HG02970 (cell line): ENCODE data around the gene TMC4.

Experiments used
- ATAC-seq: cut with Tn5 transposase; IDR thresholded peaks from one replicate; pipeline ENCODE4 v1.9.1; 2021; ENCODE audit warnings: mild to moderate bottlenecking, moderate library complexity, moderate number of reproducible peaks; ENCODE audit not compliant: unreplicated experiment, low FRiP score

The TMC4 gene

GRCh38 chr19:54156953-54157352, 16.0 kb downstream of the TMC4 start:
- ATAC-seq, result no peak

DNA sequence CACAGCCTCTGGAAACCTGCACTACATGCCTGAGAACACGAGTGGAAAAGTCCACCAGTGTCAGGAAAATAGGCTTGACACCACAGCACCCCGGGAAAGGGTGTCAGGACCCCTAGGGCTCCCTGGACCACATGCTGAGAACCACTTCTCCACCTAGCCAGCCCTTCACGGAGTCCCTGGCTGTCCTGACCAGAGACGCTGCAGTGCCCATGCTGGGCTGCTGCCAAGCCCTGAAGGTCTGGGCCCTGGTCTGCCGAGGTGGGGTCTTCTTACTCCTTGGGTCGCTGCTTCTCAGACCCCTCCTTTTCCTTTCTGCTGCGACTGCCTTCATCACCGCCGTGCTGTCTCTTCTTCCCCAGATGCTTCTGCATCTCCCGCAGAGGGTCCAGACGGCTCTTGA, 16.5 kb downstream of the TMC4 start:
- ATAC-seq, result no peak

DNA sequence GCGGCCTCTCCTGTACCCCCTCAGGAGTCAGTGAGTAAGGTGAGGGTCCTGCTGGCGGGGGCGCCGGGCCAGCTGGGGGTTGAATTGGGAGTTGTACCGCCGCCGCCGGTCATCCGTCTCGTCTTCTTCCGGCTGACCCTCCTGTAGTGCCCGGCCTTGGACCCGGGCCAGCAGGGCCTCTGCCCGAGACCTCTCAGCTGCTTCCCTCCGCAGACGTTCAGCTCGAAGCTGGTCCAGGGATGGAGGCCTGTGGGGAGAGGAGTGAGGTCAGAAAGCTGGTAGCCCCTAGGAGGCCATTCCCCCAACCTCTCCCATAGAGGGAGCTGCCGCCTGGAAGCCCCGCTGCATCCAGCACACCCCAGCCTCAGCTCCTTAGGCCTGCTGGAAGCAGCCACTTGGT, 17.3 kb downstream of the TMC4 start:
- no peak for ATAC-seq

DNA sequence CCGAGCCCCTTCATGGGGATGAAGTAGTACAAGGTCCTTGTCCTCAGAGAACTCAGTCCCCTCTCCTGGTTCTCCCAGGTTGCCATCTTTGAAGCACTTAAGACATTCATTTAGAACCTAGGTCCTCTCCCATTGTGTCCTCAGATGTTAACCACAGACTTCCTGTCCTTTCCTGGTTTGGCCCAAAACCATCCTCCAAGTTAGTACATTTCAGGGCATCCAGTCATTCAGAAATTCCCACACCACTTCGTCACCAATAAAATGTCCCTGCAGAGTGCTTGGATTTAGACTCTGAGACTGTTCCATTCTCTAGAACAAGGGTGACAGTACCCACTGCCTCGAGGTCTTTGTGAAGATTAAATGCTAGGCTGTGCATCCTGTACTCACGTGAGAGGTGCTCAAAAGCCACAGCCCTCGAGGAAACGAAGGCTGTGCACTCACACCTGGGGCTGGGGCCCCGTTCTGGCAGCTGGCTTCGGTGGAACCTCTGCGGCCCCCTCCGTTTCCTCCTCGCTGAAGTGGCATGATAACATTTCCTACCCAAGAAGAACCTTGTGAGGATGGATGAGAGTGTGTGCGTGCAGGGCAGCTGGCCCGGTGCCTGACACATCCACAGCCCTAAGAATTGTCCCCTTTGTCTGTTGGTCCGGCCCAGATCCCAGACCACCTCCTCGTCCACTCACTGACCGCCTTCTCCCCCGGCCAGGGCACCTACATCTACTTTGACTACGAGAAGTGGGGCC, 18.2 kb downstream of the TMC4 start:
- no peak for ATAC-seq

DNA sequence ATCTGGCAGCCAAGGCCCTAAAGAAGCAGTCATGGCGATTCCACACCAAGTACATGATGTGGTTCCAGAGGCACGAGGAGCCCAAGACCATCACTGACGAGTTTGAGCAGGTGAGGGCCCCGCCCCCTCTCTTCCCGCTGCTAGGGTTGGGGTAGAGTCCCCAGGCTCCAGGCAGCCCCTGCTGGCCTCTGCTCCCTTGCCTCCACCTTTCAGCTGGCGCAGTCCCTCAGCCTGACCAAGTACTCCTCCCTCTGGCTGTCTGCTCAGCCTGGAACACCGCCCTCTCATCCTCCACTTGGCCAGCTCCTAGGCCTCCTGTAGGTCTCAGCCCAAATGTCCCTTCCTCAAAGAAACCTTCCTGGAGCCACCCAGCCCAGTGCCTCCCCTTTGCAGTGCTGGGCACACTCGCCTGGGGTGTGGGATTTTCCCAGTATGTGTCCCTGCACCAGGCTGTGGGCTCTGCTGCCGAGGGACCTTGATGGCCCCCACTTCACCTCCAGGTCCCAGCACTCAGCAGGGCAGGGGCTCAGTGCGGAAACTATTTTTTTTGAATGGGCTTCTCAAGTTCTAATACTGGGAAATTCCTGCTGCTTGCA, 19.1 kb downstream of the TMC4 start:
- ATAC-seq, result no peak

- no peak for ATAC-seq
Measured at GRCh38 chr19:54152878-54153524, 20.0 kb downstream of the TMC4 start.

DNA sequence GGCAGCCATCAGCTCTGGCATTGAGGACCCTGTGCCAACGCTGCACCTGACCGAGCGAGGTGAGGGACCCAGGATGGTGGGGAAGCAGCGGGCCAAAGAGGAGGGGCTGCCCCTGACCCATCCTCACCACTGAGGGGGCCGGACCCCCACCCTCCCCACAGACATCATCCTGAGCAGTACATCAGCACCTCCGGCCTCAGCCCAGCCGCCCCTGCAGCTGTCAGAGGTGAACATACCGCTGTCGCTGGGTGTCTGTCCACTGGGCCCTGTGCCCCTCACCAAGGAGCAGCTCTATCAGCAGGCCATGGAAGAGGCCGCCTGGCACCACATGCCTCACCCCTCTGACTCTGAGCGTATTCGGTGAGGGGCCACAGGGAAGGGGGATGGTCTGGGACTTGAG, 20.7 kb downstream of the TMC4 start:
- ATAC-seq, result no peak

DNA sequence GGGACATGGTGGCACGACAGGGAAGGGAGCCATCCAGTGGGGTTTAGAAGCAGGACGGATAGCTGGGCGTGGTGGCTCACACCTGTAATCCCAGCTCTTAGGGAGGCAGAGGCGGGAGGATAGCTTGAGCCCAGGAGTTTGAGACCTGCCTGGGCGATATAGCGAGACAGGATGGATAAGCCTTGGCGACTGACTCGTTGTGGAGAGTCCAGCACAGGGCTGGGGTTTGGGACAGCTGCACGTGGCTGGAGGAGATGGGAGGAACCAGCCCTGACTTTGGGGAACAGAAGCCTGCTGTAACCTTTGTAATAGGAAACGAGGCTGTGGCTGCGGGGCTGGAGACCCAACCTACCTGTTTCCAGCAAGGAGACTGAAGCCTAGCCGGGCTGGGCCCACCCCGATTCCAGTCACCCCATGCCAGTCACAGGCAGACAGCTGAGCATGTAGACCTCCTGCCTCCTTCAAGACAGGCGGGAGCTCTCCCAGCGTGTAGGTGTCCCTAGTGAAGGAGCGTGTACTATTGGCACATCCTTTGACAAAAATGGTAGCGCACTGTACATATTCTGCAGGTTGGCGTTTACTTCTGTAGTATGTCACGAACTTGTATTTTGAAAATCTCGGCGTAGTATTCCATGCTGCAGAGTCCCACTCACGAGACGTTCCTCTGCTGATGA, 21.5 kb downstream of the TMC4 start:
- no peak for ATAC-seq

DNA sequence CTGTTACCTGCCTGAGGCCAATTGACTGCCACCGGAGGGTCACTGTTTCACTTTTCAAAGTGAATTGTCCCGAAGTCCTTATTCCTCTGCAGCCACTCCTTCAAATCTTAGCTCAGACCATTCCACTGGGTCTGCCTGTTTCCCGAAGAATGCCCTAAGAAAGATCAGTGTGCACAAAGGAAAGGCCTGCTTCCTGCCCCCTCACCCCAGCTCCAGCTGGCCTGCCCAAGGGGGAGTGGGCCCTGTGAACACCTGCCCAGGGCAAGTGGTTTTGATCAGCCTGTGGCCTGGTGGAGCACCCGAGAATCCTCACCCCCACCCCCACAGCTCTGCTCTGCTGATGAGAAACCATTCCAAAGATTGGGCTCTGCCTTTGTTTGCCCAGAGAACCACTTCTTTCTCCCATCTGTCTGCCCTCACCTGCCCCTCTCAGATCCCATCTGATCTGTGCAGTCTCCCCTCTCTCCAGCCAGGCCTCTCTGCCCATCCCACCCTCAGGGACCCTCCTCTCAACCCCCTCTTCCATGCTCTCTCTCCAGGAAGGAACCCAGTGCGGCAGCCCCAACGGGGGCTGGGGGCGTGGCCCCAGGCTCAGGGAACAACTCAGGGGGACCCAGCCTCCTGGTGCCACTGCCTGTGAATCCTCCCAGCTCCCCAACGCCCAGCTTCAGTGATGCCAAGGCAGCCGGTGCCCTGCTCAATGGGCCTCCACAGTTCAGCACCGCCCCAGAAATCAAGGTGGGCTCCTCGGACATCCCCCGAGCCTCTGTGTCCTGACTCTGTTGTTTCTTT, 23.7 kb downstream of the TMC4 start:
- ATAC-seq, result no peak

- no peak for ATAC-seq
Measured at GRCh38 chr19:54148158-54148557, 24.8 kb downstream of the TMC4 start.

DNA sequence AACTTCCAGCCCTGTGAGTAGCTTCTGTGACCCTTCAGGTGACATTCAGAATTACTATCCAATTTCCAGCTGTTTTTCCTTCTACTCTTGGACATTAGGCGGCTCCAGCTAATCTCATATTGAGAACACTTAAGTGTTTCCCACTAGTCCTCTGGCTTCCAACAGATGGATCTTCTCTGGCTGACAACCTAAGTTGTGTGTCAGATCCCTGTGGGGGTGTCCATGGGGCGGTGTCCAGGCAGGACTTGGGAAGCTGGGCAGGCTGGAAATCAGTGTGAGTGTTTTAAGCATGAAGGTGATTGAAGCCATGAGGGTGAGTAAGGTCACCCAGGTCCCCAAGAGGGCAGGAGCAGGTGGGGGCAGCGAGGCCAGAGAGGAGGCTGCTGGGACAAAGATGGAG, 25.3 kb downstream of the TMC4 start:
- no peak for ATAC-seq

DNA sequence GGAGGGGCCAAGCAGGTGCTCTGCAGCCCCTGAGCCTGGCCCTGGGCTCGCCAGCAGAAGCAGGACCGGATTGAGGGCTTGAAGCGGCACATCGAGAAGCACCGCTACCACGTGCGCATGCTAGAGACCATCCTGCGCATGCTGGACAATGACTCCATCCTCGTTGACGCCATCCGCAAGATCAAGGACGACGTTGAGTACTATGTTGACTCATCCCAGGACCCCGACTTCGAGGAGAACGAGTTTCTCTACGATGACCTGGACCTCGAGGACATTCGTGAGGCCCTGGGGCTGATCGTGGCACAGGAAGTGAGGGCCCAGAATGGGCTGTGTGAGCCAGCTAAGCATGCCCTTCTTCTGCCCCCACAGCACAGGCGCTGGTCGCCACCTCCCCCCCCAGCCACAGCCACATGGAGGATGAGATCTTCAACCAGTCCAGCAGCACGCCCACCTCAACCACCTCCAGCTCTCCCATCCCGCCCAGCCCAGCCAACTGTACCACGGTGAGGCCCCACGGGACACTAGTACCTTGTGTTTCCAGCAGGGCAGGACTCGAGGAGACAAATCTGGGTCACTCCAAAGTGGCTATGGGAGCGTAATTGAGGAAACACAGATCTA, 27.3 kb downstream of the TMC4 start:
- ATAC-seq, result no peak

DNA sequence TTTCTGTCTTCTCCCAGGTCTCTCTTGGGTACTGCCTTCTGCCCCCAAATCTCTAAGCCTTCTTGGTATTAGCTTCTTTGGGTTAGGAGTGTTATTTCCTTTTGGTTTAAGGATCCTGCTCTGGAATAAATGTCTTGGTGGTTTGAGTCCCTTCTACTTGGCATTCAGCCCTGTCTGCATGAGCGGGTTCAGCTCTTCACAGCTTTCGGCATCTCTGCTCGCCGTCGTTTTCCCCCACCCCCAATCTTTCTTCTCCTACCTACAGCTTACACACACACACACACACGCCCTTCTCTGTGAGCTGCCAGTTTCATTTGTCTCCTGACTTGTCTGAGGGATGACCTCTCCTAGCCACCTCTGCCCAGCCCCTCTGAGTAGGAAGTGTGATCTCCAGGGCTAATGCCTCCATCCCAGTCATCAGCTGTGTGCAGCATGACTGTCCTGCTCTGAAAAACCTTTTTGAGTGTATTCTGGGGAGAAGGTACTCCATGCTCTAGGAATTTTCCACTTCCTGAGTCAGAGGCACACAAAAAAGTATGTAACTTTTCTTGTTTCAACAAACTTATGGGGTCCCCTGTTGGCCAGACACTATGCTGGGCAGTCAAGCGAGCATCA, 30.7 kb downstream of the TMC4 start:
- ATAC-seq, result no peak

- no peak for ATAC-seq
Measured at GRCh38 chr19:54141356-54141755, 31.6 kb downstream of the TMC4 start.

- ATAC-seq, result no peak
Measured at GRCh38 chr19:54138489-54139256, 34.3 kb downstream of the TMC4 start.

- ATAC-seq, result no peak
Measured at GRCh38 chr19:54137699-54138488, 35.1 kb downstream of the TMC4 start, which contains the start of gene CNOT3. Gene CNOT3 (plus strand): TSS chr19:54137762. CDS start chr19:54142979, 5,217 bp downstream.

DNA sequence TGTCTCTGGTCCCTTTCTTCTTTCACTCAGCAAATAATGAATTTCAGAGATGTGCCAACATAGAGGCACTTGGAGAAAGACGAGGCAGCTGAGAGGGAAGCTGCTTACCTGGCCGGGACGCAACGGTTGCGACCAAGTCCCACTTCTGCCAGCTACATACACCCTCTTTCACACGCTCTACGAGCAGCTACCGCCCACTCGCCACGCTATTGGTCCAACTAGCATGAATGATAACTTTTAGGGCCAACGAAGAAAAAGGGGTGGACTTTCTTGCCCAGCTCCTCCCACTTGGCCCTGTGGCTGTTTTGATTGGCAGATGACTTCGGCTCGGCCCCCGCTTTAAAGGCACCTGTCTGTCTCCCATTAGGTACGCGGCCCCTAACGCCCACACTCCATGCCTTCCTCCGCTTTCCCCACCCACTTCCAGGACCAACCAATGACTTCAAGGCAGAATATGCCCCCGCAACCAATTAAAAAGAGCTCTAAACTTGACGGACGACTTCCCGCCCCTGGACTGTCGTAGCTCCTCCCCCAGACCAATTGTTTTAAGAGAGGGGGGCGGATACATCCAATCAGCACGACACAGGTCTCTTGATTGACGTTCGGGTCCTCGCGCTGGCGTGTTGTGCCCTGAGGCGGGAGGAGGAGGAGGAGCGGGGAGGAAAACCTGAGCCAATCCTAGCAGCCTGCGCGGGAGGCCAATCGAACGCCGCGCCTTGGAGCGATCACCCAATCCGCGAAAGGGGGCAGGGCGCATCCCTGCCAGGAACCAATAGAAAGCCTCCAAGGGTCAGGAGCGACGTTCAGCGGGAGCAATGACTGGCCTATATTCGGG, 35.9 kb downstream of the TMC4 start:
- peak; percentile 83 for ATAC-seq
